A549 (cell line): ENCODE data around the gene THBS1. TPM values are rescaled to one million over a fixed set of nuclear protein-coding genes. Genes with fewer than 3 reads are reported as not detected.

Source experiments
- ATAC-seq, 2 experiments: fragments of 200-7000 bp in 1 of 2; fragments of >200 bp in 1 of 2; cut with Nextera tagmentation in 1 of 2; cut with Tn5 transposase in 1 of 2; 3 replicates each; pipeline versions ENCODE4 v1.8.0 to v1.9.1; 2018 to 2020; ENCODE audit warnings: mild to moderate bottlenecking in 1 of 2, moderate library complexity in 1 of 2
- CTCF ChIA-PET: fragments of 300-600 bp; sonication (Branson Sonifier 250); formaldehyde crosslinking; extraction: SDS; loops from one replicate; lab custom pipeline; 2021; ENCODE audit warnings: antibody characterized with exemption, inconsistent platforms; lab: Yijun Ruan, JAX
- POLR2A ChIA-PET: fragments of 350-600 bp; formaldehyde crosslinking; extraction: SDS; loops from one replicate; lab custom pipeline; 2021; ENCODE audit warnings: antibody characterized with exemption, inconsistent platforms; lab: Yijun Ruan, JAX
- DNase-seq, 2 experiments: peaks; one replicate each; pipeline versions ENCODE4 v3.0.0 to v3.0.0-alpha.2; 2011 to 2016; ENCODE audit warnings: low read depth in 1 of 2, low spot score in 1 of 2
- FAIRE-seq: peaks from 2 replicates; lab custom pipeline; 2011; peaks lifted over from hg19 to GRCh38; lab: Jason Lieb, UNC
- H3K27ac ChIP-seq, 2 experiments: fragments of >200 bp; sonication (Bioruptor Twin); formaldehyde crosslinking; 3 replicates each; pipeline ENCODE4 v1.5.1; 2016 to 2017
- H3K4me1 ChIP-seq: fragments of >200 bp; sonication (Bioruptor Twin); formaldehyde crosslinking; 3 replicates; pipeline ENCODE4 v1.6.1; 2016
- H3K4me2 ChIP-seq: fragments of >200 bp; sonication (Bioruptor Twin); formaldehyde crosslinking; 3 replicates; pipeline ENCODE4 v1.6.1; 2016
- H3K4me3 ChIP-seq: fragments of >200 bp; sonication (Bioruptor Twin); formaldehyde crosslinking; 3 replicates; pipeline ENCODE4 v1.5.1; 2016
- H3K9me3 ChIP-seq: fragments of >200 bp; sonication (Bioruptor Twin); formaldehyde crosslinking; 3 replicates; pipeline ENCODE4 v1.6.1; 2016
- BHLHE40 ChIP-seq: IDR thresholded peaks from 2 replicates; pipeline ENCODE4 v1.6.1; 2012; ENCODE audit warnings: low read depth, low read length, inconsistent platforms
- CBX2 ChIP-seq: fragments of 200-600 bp; sonication (generic); IDR thresholded peaks from 2 replicates; pipeline ENCODE4 v1.6.1; 2016; ENCODE audit warnings: low read depth, mild to moderate bottlenecking, borderline replicate concordance
- CBX8 ChIP-seq: fragments of 200-600 bp; sonication (generic); IDR thresholded peaks from 2 replicates; pipeline ENCODE4 v1.6.1; 2016
- ESRRA ChIP-seq: fragments of 150-350 bp; IDR thresholded peaks from 2 replicates; pipeline ENCODE4 v1.6.1; 2014; ENCODE audit warnings: mild to moderate bottlenecking, low read length, borderline replicate concordance
- FOSL2 ChIP-seq, 2 experiments: fragments of 450-650 bp in 1 of 2; fragments of >200 bp in 1 of 2; sonication (Bioruptor Twin) in 1 of 2; formaldehyde crosslinking; IDR thresholded peaks; 2 replicates each; pipeline versions ENCODE4 v1.5.0 to v1.6.1; 2016 to 2020; ENCODE audit warnings: mild to moderate bottlenecking in 1 of 2, moderate library complexity in 1 of 2
- FOXS1 ChIP-seq: fragments of 250-450 bp; sonication (Bioruptor Pico); IDR thresholded peaks from 2 replicates; pipeline ENCODE4 v1.5.0; 2020; ENCODE audit warnings: mild to moderate bottlenecking, moderate library complexity
- HES2 ChIP-seq: fragments of >200 bp; sonication (Bioruptor Twin); formaldehyde crosslinking; IDR thresholded peaks from 2 replicates; pipeline ENCODE4 v1.6.1; 2016
- HMGXB4 ChIP-seq: fragments of 250-450 bp; sonication (Bioruptor Pico); IDR thresholded peaks from 2 replicates; pipeline ENCODE4 v1.5.0; 2021; ENCODE audit warnings: mild to moderate bottlenecking, moderate library complexity, borderline replicate concordance
- KDM1A ChIP-seq: fragments of 200-600 bp; sonication (generic); IDR thresholded peaks from 2 replicates; pipeline ENCODE4 v1.6.1; 2016; ENCODE audit warnings: low read depth, mild to moderate bottlenecking
- KDM5A ChIP-seq: fragments of 200-600 bp; sonication (generic); IDR thresholded peaks from 2 replicates; pipeline ENCODE4 v1.6.1; 2016; ENCODE audit warnings: antibody characterized with exemption, mild to moderate bottlenecking
- MYC ChIP-seq: IDR thresholded peaks from 2 replicates; pipeline ENCODE4 v1.6.1; 2012; ENCODE audit warnings: mild to moderate bottlenecking, inconsistent platforms, low read length, improper control_type of control experiment, borderline replicate concordance
- NFE2L2 ChIP-seq: fragments of 150-350 bp; conservative IDR thresholded peaks from 2 replicates; pipeline ENCODE4 v1.6.1; 2014; ENCODE audit warnings: low read length
- RCOR1 ChIP-seq: fragments of 150-350 bp; IDR thresholded peaks from 2 replicates; pipeline ENCODE4 v1.6.1; 2014; ENCODE audit warnings: antibody characterized with exemption, low read length, low read depth
- REST ChIP-seq: fragments of 200-600 bp; sonication (generic); IDR thresholded peaks from 2 replicates; pipeline ENCODE4 v1.6.1; 2016; ENCODE audit warnings: antibody characterized with exemption, mild to moderate bottlenecking, moderate library complexity
- SMC3 ChIP-seq: fragments of >200 bp; sonication (Bioruptor Twin); formaldehyde crosslinking; IDR thresholded peaks from 3 replicates; pipeline ENCODE4 v1.6.1; 2018; ENCODE audit warnings: inconsistent platforms
- ZFP36 ChIP-seq: fragments of 450-650 bp; IDR thresholded peaks from 2 replicates; pipeline ENCODE4 v1.6.1; 2014; ENCODE audit warnings: borderline replicate concordance; ENCODE audit not compliant: partially characterized antibody
- ZNF302 ChIP-seq: fragments of 250-450 bp; sonication (Bioruptor Pico); IDR thresholded peaks from 2 replicates; pipeline ENCODE4 v1.9.0; 2021; ENCODE audit warnings: inconsistent platforms, mild to moderate bottlenecking, moderate library complexity
- WGBS: methylation state at CpG from one replicate; pipeline ENCODE4 v1.1.6; 2017; ENCODE audit errors: missing lambda C conversion rate; 5-methylcytosine and 5-hydroxymethylcytosine counted together
- polyA plus RNA-seq, 4 experiments: library from polyadenylated mRNA; depleted of rRNA in 3 of 4; stranded (reverse); fragments of >200 nt; fragmentation: RNase III in 1 of 4; extraction: RNeasy Plus Mini Kit Qiagen cat#74134 plus additional on column Dnase treatment in 1 of 4; gene quantifications; 2 replicates in 3 of 4; 3 replicates in 1 of 4; pipeline ENCODE4 v1.2.3, GENCODE V29; 2011 to 2017
- TF ChIP-seq, protein P1 (sequence below): IDR thresholded peaks from 2 replicates; pipeline ENCODE4 v1.6.1; 2012
- TF ChIP-seq, protein P2 (sequence below): fragments of >200 bp; sonication (Bioruptor Twin); formaldehyde crosslinking; IDR thresholded peaks from 3 replicates; pipeline ENCODE4 v1.6.1; 2016

The THBS1 gene
- polyA plus RNA-seq, 2 of the 4 experiments (the other 2 are of a cell fraction), result 46.8 to 54.9 TPM

DNA sequence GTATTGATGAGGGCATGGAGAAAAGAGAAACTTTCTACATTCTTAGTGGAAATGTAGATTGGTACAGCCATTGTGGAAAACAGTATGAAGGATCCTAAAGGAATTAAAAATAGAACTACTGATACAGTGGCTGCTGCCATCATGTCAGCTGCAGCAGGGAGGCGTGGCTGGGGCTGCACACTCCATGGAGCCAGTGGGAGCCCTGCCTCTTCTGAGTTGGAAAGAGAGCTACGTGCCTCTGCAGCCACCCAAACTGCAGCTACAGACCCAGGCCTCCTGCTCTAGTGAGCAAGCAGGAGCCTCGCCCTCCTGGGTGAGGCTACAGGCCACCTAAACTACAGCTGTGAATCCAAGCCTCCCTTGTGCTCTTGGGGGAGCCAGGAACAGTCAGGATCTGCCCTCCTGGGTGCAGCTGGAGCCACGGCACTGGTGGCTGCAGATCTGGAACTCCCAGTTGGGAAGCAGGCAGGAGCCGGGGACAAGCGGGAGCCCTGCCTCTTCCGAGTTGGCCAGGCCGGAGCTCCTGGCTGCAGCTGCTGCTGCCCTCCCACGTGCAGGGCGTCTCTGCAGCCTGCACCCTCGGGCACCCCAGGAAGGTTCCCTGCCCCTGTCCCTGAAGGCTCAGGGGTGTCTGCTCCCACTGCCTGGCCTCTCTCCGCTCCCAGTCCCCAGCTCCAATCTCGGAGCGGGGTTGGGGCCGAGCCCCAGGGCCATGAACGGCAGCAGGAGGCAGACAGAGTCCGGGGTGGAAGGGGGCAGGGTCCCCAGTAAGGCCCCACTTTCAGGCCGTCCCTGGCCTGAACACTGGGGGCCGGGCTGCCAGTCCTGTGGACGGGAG lies 64.5 kb downstream of the THBS1 start (continued):
- TF ChIP-seq SMC3, result no peak
- TF ChIP-seq KDM5A, result no peak
- TF ChIP-seq HES2, result no peak

GRCh38 chr15:39645976-39646257 lies 65.0 kb downstream of the THBS1 start:
- FAIRE-seq, result no peak
- ChIA-PET POLR2A (no interaction called here), CTCF (interaction anchor here (1.2 to 1.3 kb wide), 2 partner anchors 17 to 946 kb away, joined by 3 read pairs; no protein-coding TSS in a partner anchor)
- peaks cover 16% of the 10 kb centered on the region for H3K4me1 ChIP-seq
- ATAC-seq, result no peak
- H3K4me2 ChIP-seq, result no peak overlapping the region
- TF ChIP-seq BHLHE40 (no peak), REST (no peak), FOXS1 (no peak), CBX2 (no peak), MYC (no peak), ZFP36 (no peak), KDM1A (no peak), RCOR1 (no peak), HMGXB4 (CRISPR knock-in tag) (no peak), CBX8 (no peak), NFE2L2 (no peak), ZNF302 (CRISPR knock-in tag) (no peak), ESRRA (no peak), FOSL2 (IDR thresholded peaks at IDR 0.05) (no peak), FOSL2 (CRISPR knock-in tag; IDR thresholded peaks at IDR 0.05) (no peak)
- TF ChIP-seq, protein P1, sequence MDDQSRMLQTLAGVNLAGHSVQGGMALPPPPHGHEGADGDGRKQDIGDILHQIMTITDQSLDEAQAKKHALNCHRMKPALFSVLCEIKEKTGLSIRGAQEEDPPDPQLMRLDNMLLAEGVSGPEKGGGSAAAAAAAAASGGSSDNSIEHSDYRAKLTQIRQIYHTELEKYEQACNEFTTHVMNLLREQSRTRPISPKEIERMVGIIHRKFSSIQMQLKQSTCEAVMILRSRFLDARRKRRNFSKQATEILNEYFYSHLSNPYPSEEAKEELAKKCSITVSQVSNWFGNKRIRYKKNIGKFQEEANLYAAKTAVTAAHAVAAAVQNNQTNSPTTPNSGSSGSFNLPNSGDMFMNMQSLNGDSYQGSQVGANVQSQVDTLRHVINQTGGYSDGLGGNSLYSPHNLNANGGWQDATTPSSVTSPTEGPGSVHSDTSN, result no peak
- TF ChIP-seq, protein P2, sequence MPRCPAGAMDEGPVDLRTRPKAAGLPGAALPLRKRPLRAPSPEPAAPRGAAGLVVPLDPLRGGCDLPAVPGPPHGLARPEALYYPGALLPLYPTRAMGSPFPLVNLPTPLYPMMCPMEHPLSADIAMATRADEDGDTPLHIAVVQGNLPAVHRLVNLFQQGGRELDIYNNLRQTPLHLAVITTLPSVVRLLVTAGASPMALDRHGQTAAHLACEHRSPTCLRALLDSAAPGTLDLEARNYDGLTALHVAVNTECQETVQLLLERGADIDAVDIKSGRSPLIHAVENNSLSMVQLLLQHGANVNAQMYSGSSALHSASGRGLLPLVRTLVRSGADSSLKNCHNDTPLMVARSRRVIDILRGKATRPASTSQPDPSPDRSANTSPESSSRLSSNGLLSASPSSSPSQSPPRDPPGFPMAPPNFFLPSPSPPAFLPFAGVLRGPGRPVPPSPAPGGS, result no peak
- H3K4me3 ChIP-seq, result no peak overlapping the region
- no peak for DNase-seq
- H3K27ac ChIP-seq, result no peak overlapping the region
- 75% methylated on average over 2 of the region's 2 CpGs for WGBS
- H3K9me3 ChIP-seq, result no peaks in the 10 kb centered on the region
